KG1 (cell line): ENCODE data around the gene TEDC2.
"Not testable (repeated sequence)": the region's sequence is repeated elsewhere in the genome, so short reads cannot be mapped to it uniquely, and the experiment has no call there.

Experiments used
- DNase-seq: peaks from one replicate; lab custom pipeline; 2025; lab: John Stamatoyannopoulos, UW

Gene TEDC2

GRCh38 chr16:2438121-2438520, 21.8 kb upstream of the TEDC2 start:
- no peak for DNase-seq

- no peak for DNase-seq
Observed at GRCh38 chr16:2439598-2439997, 20.3 kb upstream of the TEDC2 start.

- DNase-seq, result not testable (repeated sequence)
Observed at GRCh38 chr16:2441143-2441804, 18.6 kb upstream of the TEDC2 start.

- DNase-seq, result no peak
Observed at GRCh38 chr16:2443555-2443954, 16.4 kb upstream of the TEDC2 start.

GRCh38 chr16:2447920-2448583, 11.9 kb upstream of the TEDC2 start:
- no peak for DNase-seq

GRCh38 chr16:2449118-2449517, 10.8 kb upstream of the TEDC2 start:
- no peak for DNase-seq

- DNase-seq, result no peak
Observed at GRCh38 chr16:2450535-2450934, 9.4 kb upstream of the TEDC2 start.

- DNase-seq, result no peak
Observed at GRCh38 chr16:2450975-2451381, 8.9 kb upstream of the TEDC2 start.

- DNase-seq, result no peak
Observed at GRCh38 chr16:2451851-2452320, 8.0 kb upstream of the TEDC2 start.

GRCh38 chr16:2452650-2453049, 7.3 kb upstream of the TEDC2 start:
- DNase-seq, result no peak

GRCh38 chr16:2455081-2455845, 4.6 kb upstream of the TEDC2 start:
- no peak for DNase-seq

- DNase-seq, result no peak
Observed at GRCh38 chr16:2456551-2457153, 3.3 kb upstream of the TEDC2 start.

- no peak for DNase-seq
Observed at GRCh38 chr16:2457267-2457666, 2.6 kb upstream of the TEDC2 start.

- DNase-seq, result no peak
Observed at GRCh38 chr16:2457946-2458345, 2.0 kb upstream of the TEDC2 start.

GRCh38 chr16:2458887-2459646, 842 bp upstream of the TEDC2 start:
- DNase-seq, result no peak

- DNase-seq, result no peak
Observed at GRCh38 chr16:2460391-2460713, 443 bp downstream of the TEDC2 start.

GRCh38 chr16:2460916-2461315, 1.0 kb downstream of the TEDC2 start:
- DNase-seq, result no peak

- no peak for DNase-seq
Observed at GRCh38 chr16:2462031-2462866, 2.3 kb downstream of the TEDC2 start.

GRCh38 chr16:2464333-2464732, 4.4 kb downstream of the TEDC2 start:
- DNase-seq, result no peak

- DNase-seq, result no peak
Observed at GRCh38 chr16:2465653-2466415, 5.9 kb downstream of the TEDC2 start.
